H9 (cell line): ENCODE measurements around the gene SNAPC5. TPM values are rescaled to one million over a fixed set of nuclear protein-coding genes. Genes with fewer than 3 reads are reported as not detected.

Source experiments
- DNase-seq: peaks from one replicate; pipeline ENCODE4 v3.0.0-alpha.2; 2017
- H2AFZ ChIP-seq: one replicate; pipeline ENCODE4 v1.6.1; 2013; ENCODE audit warnings: mild to moderate bottlenecking, low read length, control low read depth, moderate library complexity
- H2AK5ac ChIP-seq: 2 replicates; pipeline ENCODE4 v1.6.1; 2013; ENCODE audit warnings: low read length, control low read depth, mixed read lengths; ENCODE audit not compliant: insufficient read length
- H2BK120ac ChIP-seq: one replicate; pipeline ENCODE4 v1.6.1; 2013; ENCODE audit warnings: low read depth, mild to moderate bottlenecking, low read length, control low read depth, inconsistent platforms; ENCODE audit not compliant: poor library complexity, severe bottlenecking
- H2BK12ac ChIP-seq: 2 replicates; pipeline ENCODE4 v1.6.1; 2013; ENCODE audit warnings: low read length, control low read depth, mixed read lengths, low read depth; ENCODE audit not compliant: insufficient read length
- H2BK15ac ChIP-seq: 2 replicates; pipeline ENCODE4 v1.6.1; 2013; ENCODE audit warnings: low read depth, low read length, control low read depth
- H2BK20ac ChIP-seq: one replicate; pipeline ENCODE4 v1.6.1; 2013; ENCODE audit warnings: low read depth, mild to moderate bottlenecking, low read length, control low read depth, inconsistent platforms; ENCODE audit not compliant: poor library complexity, severe bottlenecking
- H2BK5ac ChIP-seq: 2 replicates; pipeline ENCODE4 v1.6.1; 2013; ENCODE audit warnings: low read length, control low read depth, mixed read lengths; ENCODE audit not compliant: insufficient read length
- H3K14ac ChIP-seq: 2 replicates; pipeline ENCODE4 v1.6.1; 2013; ENCODE audit warnings: low read length, control low read depth; ENCODE audit not compliant: insufficient read depth
- H3K18ac ChIP-seq: 2 replicates; pipeline ENCODE4 v1.6.1; 2013; ENCODE audit warnings: low read depth, mild to moderate bottlenecking, mixed read lengths, low read length, control low read depth; ENCODE audit not compliant: insufficient read length
- H3K23ac ChIP-seq: 2 replicates; pipeline ENCODE4 v1.6.1; 2013; ENCODE audit warnings: low read length, control low read depth, mixed read lengths, low read depth; ENCODE audit not compliant: insufficient read length
- H3K23me2 ChIP-seq: 2 replicates; pipeline ENCODE4 v1.6.1; 2013; ENCODE audit warnings: low read depth, mild to moderate bottlenecking, mixed read lengths, low read length, control low read depth; ENCODE audit not compliant: insufficient read length, poor library complexity, severe bottlenecking
- H3K27ac ChIP-seq: 2 replicates; pipeline ENCODE4 v1.5.1; 2013; ENCODE audit warnings: low read length, control low read depth, mixed read lengths, low read depth; ENCODE audit not compliant: insufficient read length
- H3K27me3 ChIP-seq: 2 replicates; pipeline ENCODE4 v1.6.1; 2013; ENCODE audit warnings: low read length, control low read depth, inconsistent platforms; ENCODE audit not compliant: insufficient read depth
- H3K4ac ChIP-seq: 2 replicates; pipeline ENCODE4 v1.6.1; 2013; ENCODE audit warnings: low read depth, mild to moderate bottlenecking, control low read depth, inconsistent platforms, low read length, moderate library complexity
- H3K4me1 ChIP-seq: 2 replicates; pipeline ENCODE4 v1.6.1; 2013; ENCODE audit warnings: low read length, control low read depth, inconsistent platforms; ENCODE audit not compliant: insufficient read depth
- H3K4me2 ChIP-seq: 2 replicates; pipeline ENCODE4 v1.6.1; 2013; ENCODE audit warnings: low read length, control low read depth, mixed read lengths; ENCODE audit not compliant: insufficient read length, insufficient read depth
- H3K56ac ChIP-seq: 2 replicates; pipeline ENCODE4 v1.6.1; 2013; ENCODE audit warnings: low read depth, mild to moderate bottlenecking, mixed read lengths, low read length, control low read depth; ENCODE audit not compliant: insufficient read length
- H3K79me1 ChIP-seq: 2 replicates; pipeline ENCODE4 v1.6.1; 2013; ENCODE audit warnings: low read depth, mild to moderate bottlenecking, moderate library complexity, low read length, control low read depth, inconsistent platforms; ENCODE audit not compliant: insufficient read depth, poor library complexity, severe bottlenecking
- H3K79me2 ChIP-seq: 2 replicates; pipeline ENCODE4 v1.6.1; 2013; ENCODE audit warnings: low read length, control low read depth, inconsistent platforms; ENCODE audit not compliant: insufficient read depth
- H3K9ac ChIP-seq: 2 replicates; pipeline ENCODE4 v1.6.1; 2013; ENCODE audit warnings: low read length, control low read depth, mixed read lengths; ENCODE audit not compliant: insufficient read length; ENCODE audit errors: extremely low read depth
- H3K9me3 ChIP-seq: one replicate; pipeline ENCODE4 v1.6.1; 2013; ENCODE audit warnings: low read depth, low read length, inconsistent platforms; ENCODE audit not compliant: control insufficient read depth
- H3T11ph ChIP-seq: one replicate; pipeline ENCODE4 v1.6.1; 2013; ENCODE audit warnings: mild to moderate bottlenecking, low read length, control low read depth, inconsistent platforms
- H4K20me1 ChIP-seq: one replicate; pipeline ENCODE4 v1.6.1; 2013; ENCODE audit not compliant: control insufficient read depth, insufficient read length, insufficient read depth
- H4K5ac ChIP-seq: 2 replicates; pipeline ENCODE4 v1.6.1; 2013; ENCODE audit warnings: low read depth, mild to moderate bottlenecking, mixed read lengths, low read length, control low read depth; ENCODE audit not compliant: insufficient read length
- H4K8ac ChIP-seq: replicated peaks from 2 replicates; pipeline ENCODE4 v1.6.1; 2013; ENCODE audit warnings: low read length, control low read depth, mixed read lengths, low read depth; ENCODE audit not compliant: insufficient read length
- H4K91ac ChIP-seq: 2 replicates; pipeline ENCODE4 v1.6.1; 2013; ENCODE audit warnings: low read depth, mild to moderate bottlenecking, moderate library complexity, mixed read lengths, low read length, control low read depth; ENCODE audit not compliant: insufficient read length
- H3K27ac Mint-ChIP-seq, 3 experiments: 2 replicates in 2 of 3; 3 replicates in 1 of 3; pipeline ENCODE4 v1.8.0; 2020 to 2021; ENCODE audit warnings: mixed read lengths in 3 of 3, mild to moderate bottlenecking in 1 of 3, moderate library complexity in 1 of 3
- H3K27me3 Mint-ChIP-seq: 2 replicates; pipeline ENCODE4 v1.8.0; 2021; ENCODE audit warnings: low read depth, mild to moderate bottlenecking, moderate library complexity, mixed read lengths
- H3K36me3 Mint-ChIP-seq, 3 experiments: 2 replicates in 2 of 3; 3 replicates in 1 of 3; pipeline ENCODE4 v1.8.0; 2020 to 2021; ENCODE audit warnings: low read depth in 3 of 3, mixed read lengths in 3 of 3; ENCODE audit not compliant: insufficient read depth in 1 of 3
- H3K4me1 Mint-ChIP-seq, 2 experiments: 2 replicates each; pipeline ENCODE4 v1.8.0; 2020; ENCODE audit warnings: mixed read lengths in 2 of 2
- H3K4me3 Mint-ChIP-seq, 2 experiments: 2 replicates in 1 of 2; 3 replicates in 1 of 2; pipeline ENCODE4 v1.8.0; 2020 to 2021; ENCODE audit warnings: mild to moderate bottlenecking in 2 of 2, mixed read lengths in 2 of 2, moderate library complexity in 1 of 2
- H3K9me3 Mint-ChIP-seq, 2 experiments: 2 replicates in 1 of 2; 3 replicates in 1 of 2; pipeline ENCODE4 v1.8.0; 2020; ENCODE audit warnings: mild to moderate bottlenecking in 2 of 2, mixed read lengths in 2 of 2, moderate library complexity in 1 of 2
- CTCF ChIP-seq: fragments of 200-600 bp; sonication (generic); conservative IDR thresholded peaks from 3 replicates; pipeline ENCODE4 v1.8.0; 2021; ENCODE audit warnings: antibody characterized with exemption, mild to moderate bottlenecking
- WGBS: extraction: QIAGEN DNeasy Blood & Tissue Kit; methylation state at CpG from one replicate; pipeline ENCODE4 v1.1.7; 2013; ENCODE audit warnings: missing lambda C conversion rate, low lambda C conversion rate, mixed read lengths; ENCODE audit not compliant: insufficient read length; ENCODE audit errors: extremely low coverage; 5-methylcytosine and 5-hydroxymethylcytosine counted together
- total RNA-seq: library from RNA; stranded (reverse); gene quantifications from 2 replicates; pipeline ENCODE4 v1.2.1, GENCODE V29; 2021

Gene SNAPC5
- total RNA-seq, 1 experiment from 2014 or later: 28.9 TPM

- Histone ChIP-seq H3K23ac (no peak overlapping the region), H3K4me2 (no peak overlapping the region), H4K20me1 (no peaks in the 10 kb centered on the region), H3K23me2 (no peaks in the 10 kb centered on the region), H3K9me3 (no peaks in the 10 kb centered on the region), H3K27me3 (no peaks in the 10 kb centered on the region), H2BK15ac (no peak overlapping the region), H3K4me1 (no peaks in the 10 kb centered on the region), H3T11ph (no peak overlapping the region), H3K79me2 (no peaks in the 10 kb centered on the region), H2BK12ac (no peak overlapping the region), H3K4ac (no peak overlapping the region), H2BK5ac (no peak overlapping the region), H2BK20ac (no peak overlapping the region), H4K91ac (no peak overlapping the region), H3K79me1 (no peaks in the 10 kb centered on the region), H3K27ac (no peak overlapping the region), H3K14ac (no peak overlapping the region), H3K18ac (no peak overlapping the region), H3K56ac (no peak overlapping the region), H2AFZ (no peak overlapping the region), H4K5ac (no peak overlapping the region), H2BK120ac (no peak overlapping the region), H2AK5ac (no peak overlapping the region), H3K9ac (no peak overlapping the region), H4K8ac (no peak overlapping the region)
- WGBS: no CpG with 5 or more reads among the region's 3 CpGs
- H3K27me3 Mint-ChIP-seq: no peaks in the 10 kb centered on the region
- peaks cover 38 to 57% (median 44%) of the 10 kb centered on the region in 3 experiments for H3K36me3 Mint-ChIP-seq
- H3K4me3 Mint-ChIP-seq: no peak overlapping the region
- peaks cover 4 to 5% of the 10 kb centered on the region in 2 experiments; a peak in 3 of 4 replicates for H3K4me1 Mint-ChIP-seq
- no peak overlapping the region for H3K27ac Mint-ChIP-seq
- H3K9me3 Mint-ChIP-seq: no peaks in the 10 kb centered on the region
- no peak for DNase-seq
- no peak for TF ChIP-seq CTCF
These were observed 14.4 kb downstream of the SNAPC5 start for GRCh38 chr15:66483131-66483566.
